Measurements from ENCODE around the gene PAK1.
A peak's percentile ranks its signal among the peaks of the same experiment; 100 is the strongest.

The PAK1 gene

GRCh38 chr11:77411717-77412441 is 62.0 kb downstream of the PAK1 start:
- H3K4me3 ChIP-seq (ENCODE audit: low read depth, low read length) = peak overlapping the region; percentile 46
- TF ChIP-seq CTCF (IDR thresholded peaks at IDR 0.05; ENCODE audit: low read depth, low read length) = no peak
- DNase-seq = peak; percentile 66
- H3K4me1 ChIP-seq = peaks cover 10% of the 10 kb centered on the region
- no peaks in the 10 kb centered on the region for H3K36me3 ChIP-seq
- H3K9me3 ChIP-seq = no peaks in the 10 kb centered on the region
- H3K27me3 ChIP-seq = no peaks in the 10 kb centered on the region

- TF ChIP-seq CTCF (IDR thresholded peaks at IDR 0.05; ENCODE audit: low read depth, low read length) = no peak
- no peak for DNase-seq
- Histone ChIP-seq H3K27me3 (no peaks in the 10 kb centered on the region), H3K4me3 (ENCODE audit: low read depth, low read length) (peak overlapping the region; percentile 46), H3K4me1 (peaks cover 10% of the 10 kb centered on the region), H3K36me3 (no peaks in the 10 kb centered on the region), H3K9me3 (no peaks in the 10 kb centered on the region)
These were observed 62.7 kb downstream of the PAK1 start for GRCh38 chr11:77411137-77411707.

DNA sequence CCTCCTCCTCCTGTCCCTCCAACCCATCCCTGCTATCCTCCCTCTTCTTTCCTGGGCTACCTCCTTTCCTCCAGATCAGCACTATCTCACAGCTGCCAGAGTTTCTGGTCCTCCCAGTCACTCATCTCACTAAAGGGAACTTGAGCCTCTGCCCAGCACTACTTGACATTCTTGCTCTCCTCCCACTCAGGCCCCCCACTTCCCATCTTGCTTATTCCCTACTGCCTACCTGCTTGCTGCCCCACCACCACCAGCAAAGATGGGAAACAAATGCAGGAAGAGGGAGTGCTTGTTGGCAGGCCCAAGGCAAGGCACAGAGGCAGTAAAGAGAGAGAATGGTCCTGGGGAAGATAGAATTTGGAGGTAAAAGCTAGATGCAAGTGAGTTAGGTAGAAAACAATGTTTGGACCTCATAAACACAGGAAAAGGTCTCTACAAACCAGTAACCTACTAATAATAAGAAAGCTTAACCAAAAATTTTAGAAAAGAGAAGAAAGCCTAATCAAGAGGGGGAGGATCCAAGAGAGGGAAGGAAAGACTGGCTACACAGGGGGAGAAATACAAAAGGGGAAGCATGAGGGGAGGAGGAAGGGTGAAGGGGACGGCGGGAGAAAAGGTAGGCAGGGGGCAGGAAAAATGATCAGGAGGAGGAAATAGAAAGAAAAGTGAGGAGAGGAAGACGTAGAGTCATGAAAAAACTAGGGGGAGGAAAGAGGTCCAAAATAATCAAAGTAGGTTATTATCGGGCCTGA is 63.6 kb downstream of the PAK1 start:
- H3K4me1 ChIP-seq = peaks cover 14% of the 10 kb centered on the region
- H3K27me3 ChIP-seq = no peaks in the 10 kb centered on the region
- H3K9me3 ChIP-seq = no peaks in the 10 kb centered on the region
- no peak for TF ChIP-seq CTCF (IDR thresholded peaks at IDR 0.05; ENCODE audit: low read depth, low read length)
- no peaks in the 10 kb centered on the region for H3K36me3 ChIP-seq
- no peak for DNase-seq
- H3K4me3 ChIP-seq (ENCODE audit: low read depth, low read length) = no peak overlapping the region

- no peaks in the 10 kb centered on the region for H3K36me3 ChIP-seq
- H3K27me3 ChIP-seq = no peaks in the 10 kb centered on the region
- H3K4me3 ChIP-seq (ENCODE audit: low read depth, low read length) = no peak overlapping the region
- peaks cover 14% of the 10 kb centered on the region for H3K4me1 ChIP-seq
- no peak for TF ChIP-seq CTCF (IDR thresholded peaks at IDR 0.05; ENCODE audit: low read depth, low read length)
- H3K9me3 ChIP-seq = no peaks in the 10 kb centered on the region
- no peak for DNase-seq
These were observed 64.8 kb downstream of the PAK1 start for GRCh38 chr11:77409046-77409445.

- H3K36me3 ChIP-seq = no peaks in the 10 kb centered on the region
- H3K9me3 ChIP-seq = no peaks in the 10 kb centered on the region
- DNase-seq = peak; percentile 77
- peaks cover 14% of the 10 kb centered on the region for H3K4me1 ChIP-seq
- H3K27me3 ChIP-seq = no peaks in the 10 kb centered on the region
- H3K4me3 ChIP-seq (ENCODE audit: low read depth, low read length) = no peak overlapping the region
- TF ChIP-seq CTCF (IDR thresholded peaks at IDR 0.05; ENCODE audit: low read depth, low read length) = no peak
These were observed 66.3 kb downstream of the PAK1 start for GRCh38 chr11:77407613-77408012.

DNA sequence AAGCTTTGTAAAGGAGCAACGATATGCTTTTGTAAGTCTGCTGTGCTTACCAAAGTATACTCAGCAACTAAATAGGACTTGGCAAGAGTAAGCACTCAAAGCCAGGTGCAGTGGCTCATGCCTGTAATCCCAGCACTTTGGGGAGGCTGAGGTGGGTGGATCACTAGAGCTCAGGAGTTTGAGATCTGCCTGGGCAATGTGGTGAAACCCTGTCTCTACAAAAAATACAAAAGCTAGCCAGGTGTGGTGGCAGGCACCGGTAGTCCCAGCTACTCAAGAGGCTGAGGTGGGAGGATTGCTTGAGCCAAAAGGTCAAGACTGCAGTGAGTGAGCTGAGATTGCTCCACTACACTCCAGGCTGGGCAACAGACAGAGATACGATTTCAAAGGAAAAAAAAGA is 67.5 kb downstream of the PAK1 start:
- Histone ChIP-seq H3K27me3 (no peaks in the 10 kb centered on the region), H3K9me3 (no peaks in the 10 kb centered on the region), H3K4me3 (ENCODE audit: low read depth, low read length) (no peak overlapping the region), H3K4me1 (peaks cover 21% of the 10 kb centered on the region), H3K36me3 (no peaks in the 10 kb centered on the region)
- TF ChIP-seq CTCF (IDR thresholded peaks at IDR 0.05; ENCODE audit: low read depth, low read length) = no peak
- DNase-seq = no peak

All from BE2C (cell line).